Measurements from ENCODE around the gene OLIG3.

OLIG3 gene

DNA sequence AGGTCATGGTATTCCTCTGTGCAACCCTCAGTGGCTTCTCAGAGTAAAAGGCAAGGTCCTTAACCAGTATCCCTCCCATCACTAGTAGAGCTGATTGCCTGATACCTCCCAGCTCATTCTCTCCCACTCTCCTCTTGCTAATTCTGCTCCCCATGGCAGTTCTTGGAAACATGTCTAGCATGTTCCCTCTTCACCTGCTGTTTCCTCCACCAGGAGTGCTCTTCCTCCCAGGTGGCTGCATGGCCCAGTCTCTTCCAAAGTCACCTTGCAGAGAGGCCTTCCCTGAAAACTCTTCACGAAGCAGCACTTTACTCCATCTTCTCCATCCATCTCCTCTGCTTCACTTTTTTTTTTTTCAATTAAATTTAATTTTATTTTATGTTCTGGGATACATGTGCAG lies 36.2 kb upstream of the OLIG3 start:
- DNase-seq (ENCODE audit: low spot score), result no peak
- in situ Hi-C loops (cut with MboI; ENCODE audit: low pct_unique_long_range_greater_than_20kb, low sequenced_read_pairs, unreplicated experiment), result no loop called here
- TF ChIP-seq, protein P1, sequence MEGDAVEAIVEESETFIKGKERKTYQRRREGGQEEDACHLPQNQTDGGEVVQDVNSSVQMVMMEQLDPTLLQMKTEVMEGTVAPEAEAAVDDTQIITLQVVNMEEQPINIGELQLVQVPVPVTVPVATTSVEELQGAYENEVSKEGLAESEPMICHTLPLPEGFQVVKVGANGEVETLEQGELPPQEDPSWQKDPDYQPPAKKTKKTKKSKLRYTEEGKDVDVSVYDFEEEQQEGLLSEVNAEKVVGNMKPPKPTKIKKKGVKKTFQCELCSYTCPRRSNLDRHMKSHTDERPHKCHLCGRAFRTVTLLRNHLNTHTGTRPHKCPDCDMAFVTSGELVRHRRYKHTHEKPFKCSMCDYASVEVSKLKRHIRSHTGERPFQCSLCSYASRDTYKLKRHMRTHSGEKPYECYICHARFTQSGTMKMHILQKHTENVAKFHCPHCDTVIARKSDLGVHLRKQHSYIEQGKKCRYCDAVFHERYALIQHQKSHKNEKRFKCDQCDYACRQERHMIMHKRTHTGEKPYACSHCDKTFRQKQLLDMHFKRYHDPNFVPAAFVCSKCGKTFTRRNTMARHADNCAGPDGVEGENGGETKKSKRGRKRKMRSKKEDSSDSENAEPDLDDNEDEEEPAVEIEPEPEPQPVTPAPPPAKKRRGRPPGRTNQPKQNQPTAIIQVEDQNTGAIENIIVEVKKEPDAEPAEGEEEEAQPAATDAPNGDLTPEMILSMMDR (IDR thresholded peaks at IDR 0.05; ENCODE audit: extremely low read depth, insufficient read depth, missing control alignments), result no peak

DNA sequence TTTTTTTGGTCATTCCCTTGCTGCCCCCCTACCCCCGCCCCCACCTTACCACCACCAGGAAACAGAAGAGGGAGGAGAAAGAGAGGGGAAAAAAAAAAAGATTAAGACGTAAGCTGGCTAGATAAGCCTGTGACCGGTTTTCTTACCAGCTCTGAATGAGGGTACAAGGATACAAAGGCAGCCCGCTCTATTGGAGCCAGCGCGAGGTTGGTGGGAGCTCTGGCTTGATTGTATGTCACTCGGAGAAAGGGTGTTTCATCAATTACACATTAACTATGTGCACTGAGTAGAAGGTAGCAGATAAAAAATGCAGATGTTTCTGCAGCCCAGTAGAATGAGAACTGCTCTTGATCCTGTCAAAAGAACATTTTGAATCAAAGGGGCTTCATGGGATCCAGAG lies 28.6 kb upstream of the OLIG3 start:
- TF ChIP-seq, protein P1 (IDR thresholded peaks at IDR 0.05; ENCODE audit: extremely low read depth, insufficient read depth, missing control alignments), result no peak
- in situ Hi-C loops (cut with MboI; ENCODE audit: low pct_unique_long_range_greater_than_20kb, low sequenced_read_pairs, unreplicated experiment), result no loop called here
- no peak for DNase-seq (ENCODE audit: low spot score)

DNA sequence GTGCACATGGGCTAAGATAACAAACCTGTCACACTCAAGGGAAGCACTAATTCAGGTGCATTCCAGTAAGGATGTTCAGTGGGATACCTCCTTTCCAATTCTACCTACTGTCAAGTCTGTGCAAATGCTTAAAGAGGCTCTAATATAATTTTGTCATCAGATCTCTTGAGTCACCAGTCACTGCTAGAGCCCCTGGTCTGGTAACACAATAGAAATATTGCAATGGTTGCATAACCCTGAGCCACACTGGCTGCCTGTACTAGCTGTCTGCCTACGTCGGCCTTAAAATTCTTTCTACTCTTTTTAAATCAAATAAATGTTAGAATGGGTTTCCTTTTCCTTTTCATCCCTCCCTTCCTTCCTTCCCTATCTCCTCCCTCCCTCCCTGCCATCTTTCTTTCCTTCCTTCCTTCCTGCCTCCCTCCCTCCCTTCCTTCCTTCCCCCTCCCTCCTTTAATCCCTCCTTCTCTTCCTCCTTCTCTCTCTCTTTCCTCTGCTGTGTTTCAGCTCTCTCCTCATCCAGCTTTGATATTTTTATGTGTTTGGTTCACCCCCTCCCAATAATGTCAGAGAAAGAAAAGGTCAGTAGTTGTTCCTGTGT lies 28.1 kb upstream of the OLIG3 start:
- in situ Hi-C loops (cut with MboI; ENCODE audit: low pct_unique_long_range_greater_than_20kb, low sequenced_read_pairs, unreplicated experiment), result no loop called here
- no peak for DNase-seq (ENCODE audit: low spot score)

DNA sequence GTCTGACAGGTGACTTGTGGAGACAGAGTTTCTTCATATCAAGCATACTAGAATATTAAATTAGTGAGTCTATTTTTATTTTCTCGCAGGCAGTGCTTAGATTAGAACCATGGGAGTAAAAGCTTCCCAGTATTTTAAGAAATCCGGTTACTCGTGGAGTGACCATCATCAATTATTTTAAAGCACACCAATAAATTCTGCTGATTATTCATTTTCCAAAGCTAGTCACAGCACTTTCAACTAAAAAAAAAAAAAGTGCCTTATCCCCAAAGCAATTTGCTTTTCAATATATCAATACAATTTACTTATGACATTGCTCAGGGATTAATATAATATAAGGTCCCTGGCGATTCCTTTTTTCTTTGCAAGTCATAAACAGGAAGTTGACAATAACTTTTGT lies 26.3 kb upstream of the OLIG3 start:
- no peak for DNase-seq (ENCODE audit: low spot score)
- in situ Hi-C loops (cut with MboI; ENCODE audit: low pct_unique_long_range_greater_than_20kb, low sequenced_read_pairs, unreplicated experiment), result no loop called here
- TF ChIP-seq, protein P1 (IDR thresholded peaks at IDR 0.05; ENCODE audit: extremely low read depth, insufficient read depth, missing control alignments), result no peak

More for the DNA sequence above, 28.1 kb upstream of the OLIG3 start:
- TF ChIP-seq, protein P1 (IDR thresholded peaks at IDR 0.05; ENCODE audit: extremely low read depth, insufficient read depth, missing control alignments), result no peak

DNA sequence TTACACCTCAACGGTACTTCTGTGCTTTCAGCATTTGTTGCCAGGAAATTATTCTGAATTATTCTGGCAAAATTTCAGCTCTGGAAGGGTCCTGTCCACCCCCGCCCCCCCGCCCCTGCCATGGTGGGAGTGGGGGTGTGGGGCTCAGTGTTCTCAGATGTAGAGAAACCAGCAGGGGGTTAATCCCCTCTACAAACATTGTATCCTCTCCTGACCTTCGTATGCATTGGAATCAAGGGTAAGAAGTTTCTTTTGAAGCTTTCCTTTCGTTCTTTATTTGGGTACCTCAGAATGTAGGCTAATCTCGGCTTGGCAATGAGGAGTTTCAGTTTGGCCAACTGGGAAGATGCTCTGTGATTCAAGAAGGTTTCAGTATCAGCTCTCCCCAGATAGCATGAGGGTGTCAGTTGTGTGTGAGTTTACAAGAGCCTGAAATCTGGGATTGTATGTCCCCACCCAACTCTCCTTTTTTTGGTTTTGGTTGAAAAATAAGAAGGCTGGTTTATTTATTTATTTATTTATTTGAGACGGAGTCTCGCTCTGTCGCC lies 25.5 kb upstream of the OLIG3 start:
- TF ChIP-seq, protein P1 (IDR thresholded peaks at IDR 0.05; ENCODE audit: extremely low read depth, insufficient read depth, missing control alignments), result no peak
- no peak for DNase-seq (ENCODE audit: low spot score)
- in situ Hi-C loops (cut with MboI; ENCODE audit: low pct_unique_long_range_greater_than_20kb, low sequenced_read_pairs, unreplicated experiment), result no loop called here

DNA sequence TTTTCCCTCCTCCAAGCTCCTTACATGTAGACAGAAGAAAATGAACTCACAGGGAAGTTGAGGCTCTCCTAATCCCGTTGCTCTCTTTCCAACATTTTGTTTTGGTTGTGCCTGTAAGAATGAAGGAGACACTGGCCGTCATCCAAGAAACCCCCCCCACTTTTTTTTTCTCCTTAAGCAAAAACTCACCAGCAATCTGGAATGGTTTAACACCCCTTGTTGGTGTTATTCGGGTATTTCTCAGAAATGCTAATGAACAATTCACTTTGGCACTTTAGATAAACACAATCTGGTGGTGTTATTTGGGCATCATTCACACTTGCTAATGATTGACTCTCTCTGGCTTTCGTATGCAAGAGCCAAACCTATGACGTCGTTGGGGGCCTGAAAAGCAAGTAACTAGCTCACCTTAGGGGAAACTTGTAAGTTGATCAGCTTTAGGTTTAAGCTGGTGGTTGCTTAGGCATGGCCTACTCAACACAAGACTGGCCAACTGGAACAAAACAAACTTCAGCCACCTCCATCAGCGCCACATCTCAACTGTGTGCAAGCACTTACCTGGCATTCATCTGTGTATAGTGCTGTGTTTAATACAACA lies 24.3 kb upstream of the OLIG3 start:
- in situ Hi-C loops (cut with MboI; ENCODE audit: low pct_unique_long_range_greater_than_20kb, low sequenced_read_pairs, unreplicated experiment), result no loop called here
- TF ChIP-seq, protein P1 (IDR thresholded peaks at IDR 0.05; ENCODE audit: extremely low read depth, insufficient read depth, missing control alignments), result no peak
- no peak for DNase-seq (ENCODE audit: low spot score)
